HepG2 (cell line): ENCODE data around the gene TOMM40L. TPM values are rescaled to one million over a fixed set of nuclear protein-coding genes. Genes with fewer than 3 reads are reported as not detected.

Experiments used
- CBX1 ChIP-seq: IDR thresholded peaks from one replicate; pipeline ENCODE4 v1.6.1; 2016; ENCODE audit warnings: antibody characterized with exemption, low read depth
- EHMT2 ChIP-seq: fragments of 200-600 bp; sonication (generic); IDR thresholded peaks from 2 replicates; pipeline ENCODE4 v1.7.0; 2017; ENCODE audit warnings: antibody characterized with exemption, low read depth, low read length, borderline replicate concordance
- MXD4 ChIP-seq: IDR thresholded peaks from 2 replicates; pipeline ENCODE4 v1.6.1; 2016; ENCODE audit warnings: mild to moderate bottlenecking, missing biosample characterization, missing genetic modification reagents
- PITX1 ChIP-seq: sonication (generic); formaldehyde crosslinking; IDR thresholded peaks from 2 replicates; pipeline ENCODE4 v1.5.1; 2020; ENCODE audit warnings: mild to moderate bottlenecking, missing genetic modification reagents
- SCMH1 ChIP-seq: sonication (generic); formaldehyde crosslinking; IDR thresholded peaks from 2 replicates; pipeline ENCODE4 v1.9.0; 2021; ENCODE audit warnings: missing genetic modification reagents, mild to moderate bottlenecking, borderline replicate concordance
- TCF7L2 ChIP-seq: IDR thresholded peaks from 2 replicates; pipeline ENCODE4 v1.6.1; 2011; ENCODE audit warnings: mild to moderate bottlenecking, low read depth, low read length, moderate library complexity
- THYN1 ChIP-seq: sonication (generic); formaldehyde crosslinking; IDR thresholded peaks from 2 replicates; pipeline ENCODE4 v1.8.1; 2023; ENCODE audit warnings: low read depth, mild to moderate bottlenecking, moderate library complexity, missing genetic modification reagents, borderline replicate concordance
- ZFP37 ChIP-seq: sonication (generic); formaldehyde crosslinking; IDR thresholded peaks from 2 replicates; pipeline ENCODE4 v1.4.0; 2020; ENCODE audit warnings: missing genetic modification reagents, borderline replicate concordance
- ZNF24 ChIP-seq: fragments of 450-650 bp; IDR thresholded peaks from 2 replicates; pipeline ENCODE4 v1.6.1; 2017; ENCODE audit warnings: antibody characterized with exemption, mild to moderate bottlenecking
- ZNF709 ChIP-seq: sonication (generic); formaldehyde crosslinking; IDR thresholded peaks from 2 replicates; pipeline ENCODE4 v1.5.0; 2020; ENCODE audit warnings: mild to moderate bottlenecking, missing genetic modification reagents
- polyA plus RNA-seq, 8 experiments: library from polyadenylated mRNA; depleted of rRNA in 3 of 8; stranded (reverse) in 7 of 8; unstranded in 1 of 8; fragments of >200 nt; fragmentation: Illumina TruSeq in 4 of 8; extraction: Trizol in 4 of 8; gene quantifications; 2 replicates each; pipeline versions ENCODE4 v1.2.1 to v1.2.3, GENCODE V29; 2011 to 2016; ENCODE audit warnings: low read depth in 4 of 8, missing spikeins in 1 of 8, mixed read lengths in 1 of 8; ENCODE audit not compliant: insufficient read depth in 1 of 8
- total RNA-seq, 5 experiments: library from RNA; depleted of rRNA; stranded (reverse); fragments of >200 nt; fragmentation: Illumina TruSeq; extraction: Trizol; gene quantifications; 2 replicates each; pipeline ENCODE4 v1.2.3, GENCODE V29; 2016; ENCODE audit warnings: low read depth in 1 of 5
- TF ChIP-seq, protein P1 (sequence below): sonication (generic); formaldehyde crosslinking; IDR thresholded peaks from 2 replicates; pipeline ENCODE4 v1.4.0; 2020; ENCODE audit warnings: missing genetic modification reagents, mild to moderate bottlenecking, borderline replicate concordance
- TF ChIP-seq, protein P2 (sequence below): sonication (generic); formaldehyde crosslinking; IDR thresholded peaks from 2 replicates; pipeline ENCODE4 v1.4.0; 2020; ENCODE audit warnings: mild to moderate bottlenecking, missing genetic modification reagents
- TF ChIP-seq, protein P3 (sequence below): IDR thresholded peaks from 2 replicates; pipeline ENCODE4 v1.4.0; 2020; ENCODE audit warnings: mild to moderate bottlenecking, missing genetic modification reagents
- TF ChIP-seq, protein P4 (sequence below): sonication (generic); formaldehyde crosslinking; IDR thresholded peaks from 2 replicates; pipeline ENCODE4 v1.5.1; 2020; ENCODE audit warnings: missing genetic modification reagents, mild to moderate bottlenecking, borderline replicate concordance

TOMM40L gene
- total and polyA plus RNA-seq, 2 of the 13 experiments (the other 11 are each of a cell fraction or from before 2014, with no cell fraction given), result 14.1 to 26.2 TPM

DNA sequence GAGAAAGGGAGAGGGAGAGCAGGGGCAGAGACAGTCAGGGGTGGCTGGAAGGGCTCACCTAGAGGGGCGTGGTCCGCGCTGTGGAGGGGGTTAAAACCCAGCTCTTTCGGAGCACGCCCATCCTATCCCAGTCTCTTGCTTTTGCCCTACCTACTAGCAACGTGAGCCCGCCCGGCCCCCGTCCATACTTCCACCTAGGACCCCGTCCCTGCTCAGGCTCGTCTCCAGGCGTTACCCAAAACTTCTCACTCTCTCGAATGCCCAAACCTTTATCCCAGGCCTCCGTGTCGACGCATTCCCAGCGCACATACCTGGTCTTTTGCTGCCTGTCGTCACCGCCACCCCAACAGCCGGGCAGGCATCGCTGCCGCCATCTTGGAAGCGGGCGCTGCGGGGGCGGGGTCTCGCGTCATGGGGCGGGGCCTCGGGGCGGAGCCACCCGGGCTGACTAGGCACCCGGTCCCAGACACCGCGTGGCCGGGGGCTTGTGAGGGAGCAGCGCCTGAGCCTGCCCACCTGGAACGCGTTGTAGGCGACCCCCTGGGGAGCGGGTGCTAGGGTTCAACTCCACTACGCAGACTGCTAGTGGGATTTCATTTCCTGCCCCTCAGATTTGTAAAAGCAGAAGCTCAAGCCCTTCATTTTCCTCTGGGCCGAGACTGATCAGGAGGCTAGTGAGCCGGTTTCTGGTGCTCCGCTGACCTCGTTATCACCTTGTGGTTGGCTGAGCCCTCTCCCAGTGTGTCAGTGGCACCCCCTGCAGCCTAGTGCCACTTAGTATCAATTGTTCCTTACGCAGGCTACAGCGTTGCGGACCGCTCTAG, 48.5 kb upstream of the TOMM40L start, which contains the start of gene B4GALT3 (continued):
- TF ChIP-seq, protein P1, sequence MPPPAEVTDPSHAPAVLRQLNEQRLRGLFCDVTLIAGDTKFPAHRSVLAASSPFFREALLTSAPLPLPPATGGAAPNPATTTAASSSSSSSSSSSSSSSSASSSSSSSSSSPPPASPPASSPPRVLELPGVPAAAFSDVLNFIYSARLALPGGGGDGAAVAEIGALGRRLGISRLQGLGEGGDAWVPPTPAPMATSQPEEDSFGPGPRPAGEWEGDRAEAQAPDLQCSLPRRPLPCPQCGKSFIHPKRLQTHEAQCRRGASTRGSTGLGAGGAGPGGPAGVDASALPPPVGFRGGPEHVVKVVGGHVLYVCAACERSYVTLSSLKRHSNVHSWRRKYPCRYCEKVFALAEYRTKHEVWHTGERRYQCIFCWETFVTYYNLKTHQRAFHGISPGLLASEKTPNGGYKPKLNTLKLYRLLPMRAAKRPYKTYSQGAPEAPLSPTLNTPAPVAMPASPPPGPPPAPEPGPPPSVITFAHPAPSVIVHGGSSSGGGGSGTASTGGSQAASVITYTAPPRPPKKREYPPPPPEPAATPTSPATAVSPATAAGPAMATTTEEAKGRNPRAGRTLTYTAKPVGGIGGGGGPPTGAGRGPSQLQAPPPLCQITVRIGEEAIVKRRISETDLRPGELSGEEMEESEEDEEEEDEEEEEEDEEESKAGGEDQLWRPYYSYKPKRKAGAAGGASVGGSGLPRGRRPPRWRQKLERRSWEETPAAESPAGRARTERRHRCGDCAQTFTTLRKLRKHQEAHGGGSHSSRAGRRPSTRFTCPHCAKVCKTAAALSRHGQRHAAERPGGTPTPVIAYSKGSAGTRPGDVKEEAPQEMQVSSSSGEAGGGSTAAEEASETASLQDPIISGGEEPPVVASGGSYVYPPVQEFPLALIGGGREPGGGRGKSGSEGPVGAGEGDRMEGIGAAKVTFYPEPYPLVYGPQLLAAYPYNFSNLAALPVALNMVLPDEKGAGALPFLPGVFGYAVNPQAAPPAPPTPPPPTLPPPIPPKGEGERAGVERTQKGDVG (CRISPR knock-in tag), result 0 out of 2 replicates have a peak, but pooled peaks have one; percentile 39
- no peak; the same call in 1 of the 2 replicates for TF ChIP-seq ZFP37
- TF ChIP-seq THYN1 (CRISPR knock-in tag), result 0 out of 2 replicates have a peak, but pooled peaks have one; percentile 28
- no peak for TF ChIP-seq EHMT2
- TF ChIP-seq PITX1 (CRISPR knock-in tag), result peak; percentile 62
- TF ChIP-seq MXD4 (CRISPR knock-in tag), result peak; percentile 97
- TF ChIP-seq, protein P2, sequence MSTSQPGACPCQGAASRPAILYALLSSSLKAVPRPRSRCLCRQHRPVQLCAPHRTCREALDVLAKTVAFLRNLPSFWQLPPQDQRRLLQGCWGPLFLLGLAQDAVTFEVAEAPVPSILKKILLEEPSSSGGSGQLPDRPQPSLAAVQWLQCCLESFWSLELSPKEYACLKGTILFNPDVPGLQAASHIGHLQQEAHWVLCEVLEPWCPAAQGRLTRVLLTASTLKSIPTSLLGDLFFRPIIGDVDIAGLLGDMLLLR, result peak; percentile 85; the same call in 1 of the 2 replicates
- TF ChIP-seq, protein P3, sequence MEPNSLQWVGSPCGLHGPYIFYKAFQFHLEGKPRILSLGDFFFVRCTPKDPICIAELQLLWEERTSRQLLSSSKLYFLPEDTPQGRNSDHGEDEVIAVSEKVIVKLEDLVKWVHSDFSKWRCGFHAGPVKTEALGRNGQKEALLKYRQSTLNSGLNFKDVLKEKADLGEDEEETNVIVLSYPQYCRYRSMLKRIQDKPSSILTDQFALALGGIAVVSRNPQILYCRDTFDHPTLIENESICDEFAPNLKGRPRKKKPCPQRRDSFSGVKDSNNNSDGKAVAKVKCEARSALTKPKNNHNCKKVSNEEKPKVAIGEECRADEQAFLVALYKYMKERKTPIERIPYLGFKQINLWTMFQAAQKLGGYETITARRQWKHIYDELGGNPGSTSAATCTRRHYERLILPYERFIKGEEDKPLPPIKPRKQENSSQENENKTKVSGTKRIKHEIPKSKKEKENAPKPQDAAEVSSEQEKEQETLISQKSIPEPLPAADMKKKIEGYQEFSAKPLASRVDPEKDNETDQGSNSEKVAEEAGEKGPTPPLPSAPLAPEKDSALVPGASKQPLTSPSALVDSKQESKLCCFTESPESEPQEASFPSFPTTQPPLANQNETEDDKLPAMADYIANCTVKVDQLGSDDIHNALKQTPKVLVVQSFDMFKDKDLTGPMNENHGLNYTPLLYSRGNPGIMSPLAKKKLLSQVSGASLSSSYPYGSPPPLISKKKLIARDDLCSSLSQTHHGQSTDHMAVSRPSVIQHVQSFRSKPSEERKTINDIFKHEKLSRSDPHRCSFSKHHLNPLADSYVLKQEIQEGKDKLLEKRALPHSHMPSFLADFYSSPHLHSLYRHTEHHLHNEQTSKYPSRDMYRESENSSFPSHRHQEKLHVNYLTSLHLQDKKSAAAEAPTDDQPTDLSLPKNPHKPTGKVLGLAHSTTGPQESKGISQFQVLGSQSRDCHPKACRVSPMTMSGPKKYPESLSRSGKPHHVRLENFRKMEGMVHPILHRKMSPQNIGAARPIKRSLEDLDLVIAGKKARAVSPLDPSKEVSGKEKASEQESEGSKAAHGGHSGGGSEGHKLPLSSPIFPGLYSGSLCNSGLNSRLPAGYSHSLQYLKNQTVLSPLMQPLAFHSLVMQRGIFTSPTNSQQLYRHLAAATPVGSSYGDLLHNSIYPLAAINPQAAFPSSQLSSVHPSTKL (CRISPR knock-in tag), result no peak; the same call in none of the 2 replicates
- TF ChIP-seq, protein P4, sequence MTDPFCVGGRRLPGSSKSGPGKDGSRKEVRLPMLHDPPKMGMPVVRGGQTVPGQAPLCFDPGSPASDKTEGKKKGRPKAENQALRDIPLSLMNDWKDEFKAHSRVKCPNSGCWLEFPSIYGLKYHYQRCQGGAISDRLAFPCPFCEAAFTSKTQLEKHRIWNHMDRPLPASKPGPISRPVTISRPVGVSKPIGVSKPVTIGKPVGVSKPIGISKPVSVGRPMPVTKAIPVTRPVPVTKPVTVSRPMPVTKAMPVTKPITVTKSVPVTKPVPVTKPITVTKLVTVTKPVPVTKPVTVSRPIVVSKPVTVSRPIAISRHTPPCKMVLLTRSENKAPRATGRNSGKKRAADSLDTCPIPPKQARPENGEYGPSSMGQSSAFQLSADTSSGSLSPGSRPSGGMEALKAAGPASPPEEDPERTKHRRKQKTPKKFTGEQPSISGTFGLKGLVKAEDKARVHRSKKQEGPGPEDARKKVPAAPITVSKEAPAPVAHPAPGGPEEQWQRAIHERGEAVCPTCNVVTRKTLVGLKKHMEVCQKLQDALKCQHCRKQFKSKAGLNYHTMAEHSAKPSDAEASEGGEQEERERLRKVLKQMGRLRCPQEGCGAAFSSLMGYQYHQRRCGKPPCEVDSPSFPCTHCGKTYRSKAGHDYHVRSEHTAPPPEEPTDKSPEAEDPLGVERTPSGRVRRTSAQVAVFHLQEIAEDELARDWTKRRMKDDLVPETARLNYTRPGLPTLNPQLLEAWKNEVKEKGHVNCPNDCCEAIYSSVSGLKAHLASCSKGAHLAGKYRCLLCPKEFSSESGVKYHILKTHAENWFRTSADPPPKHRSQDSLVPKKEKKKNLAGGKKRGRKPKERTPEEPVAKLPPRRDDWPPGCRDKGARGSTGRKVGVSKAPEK (CRISPR knock-in tag), result no peak
- TF ChIP-seq CBX1, result no peak
- TF ChIP-seq TCF7L2, result no peak
- TF ChIP-seq ZNF709 (CRISPR knock-in tag), result peak; percentile 83
- TF ChIP-seq SCMH1 (CRISPR knock-in tag), result no peak
- no peak; the same call in 1 of the 2 replicates for TF ChIP-seq ZNF24
